ENCODE results near the gene PTPRN.

PTPRN gene

GRCh38 chr2:219286436-219287115 lies 22.6 kb downstream of the PTPRN start:
- no peak for DNase-seq

GRCh38 chr2:219285894-219286425 lies 23.2 kb downstream of the PTPRN start:
- DNase-seq: peak; percentile 30

GRCh38 chr2:219285373-219285735 lies 23.8 kb downstream of the PTPRN start:
- no peak for DNase-seq

GRCh38 chr2:219284501-219285372 lies 24.5 kb downstream of the PTPRN start:
- no peak for DNase-seq

- DNase-seq: no peak
Observed at GRCh38 chr2:219282943-219283581, 26.1 kb downstream of the PTPRN start.

GRCh38 chr2:219282375-219282774 lies 26.8 kb downstream of the PTPRN start:
- no peak for DNase-seq

GRCh38 chr2:219281588-219281987 lies 27.6 kb downstream of the PTPRN start:
- no peak for DNase-seq

GRCh38 chr2:219280651-219281050 lies 28.6 kb downstream of the PTPRN start:
- no peak for DNase-seq

GRCh38 chr2:219279916-219280516 lies 29.2 kb downstream of the PTPRN start:
- no peak for DNase-seq

- DNase-seq: peak; percentile 100
Observed at GRCh38 chr2:219279151-219279915, 29.9 kb downstream of the PTPRN start, which contains the start of gene DNAJB2. Gene DNAJB2 (plus strand): TSS chr2:219279366. CDS start chr2:219279834, 468 bp downstream.

GRCh38 chr2:219278655-219279150 lies 30.5 kb downstream of the PTPRN start:
- DNase-seq: no peak

- peak; percentile 89 for DNase-seq
Observed at GRCh38 chr2:219277703-219278654, 31.2 kb downstream of the PTPRN start.

- no peak for DNase-seq
Observed at GRCh38 chr2:219274361-219274921, 34.8 kb downstream of the PTPRN start.

GRCh38 chr2:219273937-219274336 lies 35.3 kb downstream of the PTPRN start:
- no peak for DNase-seq

GRCh38 chr2:219272995-219273394 lies 36.2 kb downstream of the PTPRN start:
- DNase-seq: no peak

GRCh38 chr2:219272356-219272755 lies 36.8 kb downstream of the PTPRN start:
- DNase-seq: no peak

GRCh38 chr2:219271021-219271420 lies 38.2 kb downstream of the PTPRN start:
- no peak for DNase-seq

GRCh38 chr2:219270055-219270372 lies 39.2 kb downstream of the PTPRN start:
- DNase-seq: no peak

- DNase-seq: no peak
Observed at GRCh38 chr2:219269362-219270054, 39.7 kb downstream of the PTPRN start.

GRCh38 chr2:219268294-219268693 lies 40.9 kb downstream of the PTPRN start:
- DNase-seq: no peak
